ENCODE results near the gene RHOBTB1.

The RHOBTB1 gene

DNA sequence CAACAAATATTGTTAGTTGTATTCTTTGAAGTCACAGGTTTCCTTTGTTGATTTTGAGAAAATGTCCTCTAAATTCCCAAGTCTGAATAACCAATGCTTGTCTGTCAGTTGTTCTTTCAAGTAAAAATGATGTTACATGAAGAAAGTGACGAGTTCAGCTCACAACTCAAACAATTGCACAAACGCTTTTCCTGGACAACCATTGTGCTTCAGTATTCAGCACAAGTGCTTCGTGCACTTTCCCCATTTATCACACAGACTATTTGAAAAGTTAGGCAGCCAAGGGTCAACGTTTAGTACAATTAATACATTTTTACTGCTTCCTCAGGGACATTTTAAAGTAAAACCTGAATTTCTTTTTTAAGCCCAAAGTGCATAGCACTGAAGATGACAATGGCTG is 121.2 kb downstream of the RHOBTB1 start:
- no peak overlapping the region for H3K4me3 ChIP-seq (ENCODE audit: low read length)
- no peaks in the 10 kb centered on the region for H3K9me3 ChIP-seq (ENCODE audit: insufficient read depth, low read length)
- TF ChIP-seq, protein P1, sequence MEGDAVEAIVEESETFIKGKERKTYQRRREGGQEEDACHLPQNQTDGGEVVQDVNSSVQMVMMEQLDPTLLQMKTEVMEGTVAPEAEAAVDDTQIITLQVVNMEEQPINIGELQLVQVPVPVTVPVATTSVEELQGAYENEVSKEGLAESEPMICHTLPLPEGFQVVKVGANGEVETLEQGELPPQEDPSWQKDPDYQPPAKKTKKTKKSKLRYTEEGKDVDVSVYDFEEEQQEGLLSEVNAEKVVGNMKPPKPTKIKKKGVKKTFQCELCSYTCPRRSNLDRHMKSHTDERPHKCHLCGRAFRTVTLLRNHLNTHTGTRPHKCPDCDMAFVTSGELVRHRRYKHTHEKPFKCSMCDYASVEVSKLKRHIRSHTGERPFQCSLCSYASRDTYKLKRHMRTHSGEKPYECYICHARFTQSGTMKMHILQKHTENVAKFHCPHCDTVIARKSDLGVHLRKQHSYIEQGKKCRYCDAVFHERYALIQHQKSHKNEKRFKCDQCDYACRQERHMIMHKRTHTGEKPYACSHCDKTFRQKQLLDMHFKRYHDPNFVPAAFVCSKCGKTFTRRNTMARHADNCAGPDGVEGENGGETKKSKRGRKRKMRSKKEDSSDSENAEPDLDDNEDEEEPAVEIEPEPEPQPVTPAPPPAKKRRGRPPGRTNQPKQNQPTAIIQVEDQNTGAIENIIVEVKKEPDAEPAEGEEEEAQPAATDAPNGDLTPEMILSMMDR (IDR thresholded peaks at IDR 0.05; ENCODE audit: low read depth, low read length) = no peak
- no peak for TF ChIP-seq EZH2phosphoT487 (IDR thresholded peaks at IDR 0.05; ENCODE audit: low read depth)
- H3K4me2 ChIP-seq (ENCODE audit: low read length) = no peak overlapping the region
- H3K27ac ChIP-seq (ENCODE audit: low read length) = no peak overlapping the region
- no peaks in the 10 kb centered on the region for H3K36me3 ChIP-seq (replicated peaks; ENCODE audit: low read depth, low read length)
- no peaks in the 10 kb centered on the region for H4K20me1 ChIP-seq (ENCODE audit: insufficient read depth, low read length)
- no peaks in the 10 kb centered on the region for H3K79me2 ChIP-seq (ENCODE audit: low read length)
- H2AFZ ChIP-seq (ENCODE audit: low read depth, low read length) = no peak overlapping the region
- H3K4me1 ChIP-seq (ENCODE audit: low read length) = no peaks in the 10 kb centered on the region
- H3K27me3 ChIP-seq (ENCODE audit: low read depth, low read length) = no peaks in the 10 kb centered on the region
- no peak overlapping the region for H3K9ac ChIP-seq (ENCODE audit: low read length)

DNA sequence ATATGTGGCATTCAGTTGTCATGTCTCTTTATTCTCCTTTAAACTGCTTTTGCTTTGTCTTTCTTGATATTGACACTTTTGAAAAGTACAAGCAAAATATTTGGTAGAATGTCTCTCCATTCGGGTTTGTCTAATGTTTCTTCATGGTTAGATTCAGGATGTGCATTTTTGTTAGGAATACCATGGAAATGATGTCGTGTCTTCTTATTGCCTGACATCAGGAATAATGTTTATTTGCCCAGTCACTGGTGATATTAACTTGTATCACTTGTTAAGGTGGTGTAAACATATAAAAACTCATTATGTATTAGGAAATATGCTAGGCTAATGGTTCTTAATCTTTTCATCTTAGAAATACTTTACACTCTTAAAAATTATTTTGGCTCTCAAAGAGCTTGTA is 122.3 kb downstream of the RHOBTB1 start:
- H3K4me1 ChIP-seq (ENCODE audit: low read length) = peaks cover 6% of the 10 kb centered on the region
- no peaks in the 10 kb centered on the region for H4K20me1 ChIP-seq (ENCODE audit: insufficient read depth, low read length)
- H2AFZ ChIP-seq (ENCODE audit: low read depth, low read length) = no peak overlapping the region
- TF ChIP-seq EZH2phosphoT487 (IDR thresholded peaks at IDR 0.05; ENCODE audit: low read depth) = no peak
- H3K9ac ChIP-seq (ENCODE audit: low read length) = no peak overlapping the region
- H3K36me3 ChIP-seq (replicated peaks; ENCODE audit: low read depth, low read length) = no peaks in the 10 kb centered on the region
- no peaks in the 10 kb centered on the region for H3K27me3 ChIP-seq (ENCODE audit: low read depth, low read length)
- H3K27ac ChIP-seq (ENCODE audit: low read length) = no peak overlapping the region
- H3K4me3 ChIP-seq (ENCODE audit: low read length) = no peak overlapping the region
- no peaks in the 10 kb centered on the region for H3K79me2 ChIP-seq (ENCODE audit: low read length)
- no peak overlapping the region for H3K4me2 ChIP-seq (ENCODE audit: low read length)
- no peaks in the 10 kb centered on the region for H3K9me3 ChIP-seq (ENCODE audit: insufficient read depth, low read length)

DNA sequence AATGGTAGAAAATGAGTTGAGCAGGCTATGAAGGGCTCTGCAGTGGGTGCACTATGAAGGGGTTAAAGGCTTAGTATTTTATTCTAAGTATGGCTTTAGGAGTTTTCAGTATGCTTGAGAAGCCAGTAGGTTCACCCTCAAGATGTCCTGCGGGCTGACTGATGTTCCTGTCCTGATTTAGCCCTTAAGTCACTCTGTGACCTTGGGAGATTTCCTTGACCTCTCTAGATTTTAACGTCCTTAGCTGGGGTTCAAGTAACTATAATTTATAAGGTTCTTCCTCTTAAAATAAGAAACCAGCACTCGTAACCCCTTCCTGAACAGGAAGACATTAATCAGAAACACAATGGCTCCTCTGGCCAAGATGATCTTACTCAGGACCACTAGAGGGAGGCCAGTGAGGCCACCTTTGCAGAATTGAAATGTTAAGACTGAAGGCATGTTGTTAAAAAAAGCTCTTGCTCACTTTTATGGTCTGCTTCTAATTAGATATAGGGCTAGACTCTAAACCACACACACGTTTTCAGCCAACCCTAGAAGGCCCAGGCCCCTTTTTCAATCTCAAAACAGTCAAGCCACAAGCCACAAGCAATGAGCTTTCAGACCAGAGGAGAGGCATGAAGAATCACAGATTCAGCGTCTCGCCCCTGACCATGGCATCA is 123.8 kb downstream of the RHOBTB1 start:
- no peaks in the 10 kb centered on the region for H3K9me3 ChIP-seq (ENCODE audit: insufficient read depth, low read length)
- TF ChIP-seq, protein P1 (IDR thresholded peaks at IDR 0.05; ENCODE audit: low read depth, low read length) = no peak
- TF ChIP-seq EZH2phosphoT487 (IDR thresholded peaks at IDR 0.05; ENCODE audit: low read depth) = no peak
- no peaks in the 10 kb centered on the region for H3K79me2 ChIP-seq (ENCODE audit: low read length)
- no peaks in the 10 kb centered on the region for H4K20me1 ChIP-seq (ENCODE audit: insufficient read depth, low read length)
- H3K4me3 ChIP-seq (ENCODE audit: low read length) = no peak overlapping the region
- H2AFZ ChIP-seq (ENCODE audit: low read depth, low read length) = no peak overlapping the region
- H3K4me1 ChIP-seq (ENCODE audit: low read length) = peaks cover 6% of the 10 kb centered on the region
- no peaks in the 10 kb centered on the region for H3K36me3 ChIP-seq (replicated peaks; ENCODE audit: low read depth, low read length)
- H3K27me3 ChIP-seq (ENCODE audit: low read depth, low read length) = no peaks in the 10 kb centered on the region
- H3K4me2 ChIP-seq (ENCODE audit: low read length) = no peak overlapping the region
- no peak overlapping the region for H3K9ac ChIP-seq (ENCODE audit: low read length)
- no peak overlapping the region for H3K27ac ChIP-seq (ENCODE audit: low read length)
